Sciatic nerve (tissue), 2 donors: ENCODE data around the gene IFI6. TPM values are rescaled to one million over a fixed set of nuclear protein-coding genes. Genes with fewer than 3 reads are reported as not detected.
"Not testable (repeated sequence)": the region's sequence is repeated elsewhere in the genome, so short reads cannot be mapped to it uniquely, and the experiment has no call there.

Source experiments
- ATAC-seq: fragments of 200-7000 bp; cut with Tn5 transposase; one replicate; pipeline ENCODE4 v1.9.1; 2020; ENCODE audit warnings: mild to moderate bottlenecking, moderate library complexity
- DNase-seq: peaks from one replicate; pipeline ENCODE4 v3.0.0-alpha.2; 2020; ENCODE audit warnings: low spot score
- intact Hi-C: fragments of 100-400 bp; cut with DNase I; formaldehyde crosslinking; loops from one replicate; pipeline ENCODE4 v1.14.2; 2022
- total RNA-seq: library from RNA; stranded (reverse); fragmentation: NEBNext Ultra II Directional; extraction: Animal tissue kit (Norgen Biotek cat#: 25700); gene quantifications from one replicate; pipeline ENCODE4 v1.2.1, GENCODE V29; 2021
- donor health status: DM: no; HTN: no; CAD: no.
- donor health status: DM: no; HTN: no; CAD: no.

Gene IFI6
- total RNA-seq, 1 donor from 2014 or later: 45.9 TPM

GRCh38 chr1:27658951-27659496, 13.0 kb downstream of the IFI6 start:
- ATAC-seq (no peak), DNase-seq (no peak)
- intact Hi-C loops: no loop called here

- ATAC-seq (peak; percentile 47), DNase-seq (no peak)
- intact Hi-C loops: no loop called here
Observed at GRCh38 chr1:27656157-27656893, 15.7 kb downstream of the IFI6 start.

- no peak for ATAC-seq
Observed at GRCh38 chr1:27655151-27655937, 16.6 kb downstream of the IFI6 start.

DNA sequence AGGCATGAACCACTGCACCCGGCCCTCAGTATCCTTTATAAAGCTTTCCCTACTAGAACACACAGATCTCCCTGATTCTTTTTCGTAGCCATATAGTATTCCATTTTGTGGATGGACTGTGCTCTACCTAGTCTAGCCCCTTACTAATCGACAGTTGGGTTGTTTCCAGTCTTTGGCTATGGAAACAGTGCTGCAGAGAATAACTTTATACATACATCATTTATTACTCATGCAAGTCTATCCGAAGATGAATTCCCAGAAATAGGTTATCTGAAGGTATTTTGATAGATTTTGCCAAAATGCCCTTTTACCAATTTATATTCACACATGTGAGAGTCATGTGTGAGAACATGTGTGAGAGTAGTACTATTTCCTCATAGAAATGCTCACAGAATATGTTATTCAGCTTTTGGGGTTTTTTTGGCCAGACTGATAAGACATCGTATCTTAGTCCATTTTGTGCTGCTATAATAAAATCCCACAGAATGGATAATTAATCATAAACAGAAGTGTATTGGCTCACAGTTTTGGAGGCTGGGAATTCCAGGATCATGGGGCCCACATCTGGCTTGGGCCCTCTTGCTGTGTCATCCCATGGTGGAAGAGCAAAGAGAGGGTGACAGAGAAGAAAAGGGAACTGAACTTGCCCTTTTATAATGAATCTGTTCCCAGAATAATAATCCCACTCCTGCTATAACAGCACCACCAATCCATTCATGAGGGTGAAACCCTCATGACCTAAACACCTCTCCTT, 19.7 kb downstream of the IFI6 start:
- ATAC-seq: no peak
- intact Hi-C loops: no loop called here
- no peak for DNase-seq

More at GRCh38 chr1:27655151-27655937, 16.6 kb downstream of the IFI6 start:
- DNase-seq: no peak
- intact Hi-C loops: no loop called here

- no peak for DNase-seq
- intact Hi-C loops: no loop called here
- ATAC-seq: peak; percentile 54
Observed at GRCh38 chr1:27650539-27651175, 21.3 kb downstream of the IFI6 start.

DNA sequence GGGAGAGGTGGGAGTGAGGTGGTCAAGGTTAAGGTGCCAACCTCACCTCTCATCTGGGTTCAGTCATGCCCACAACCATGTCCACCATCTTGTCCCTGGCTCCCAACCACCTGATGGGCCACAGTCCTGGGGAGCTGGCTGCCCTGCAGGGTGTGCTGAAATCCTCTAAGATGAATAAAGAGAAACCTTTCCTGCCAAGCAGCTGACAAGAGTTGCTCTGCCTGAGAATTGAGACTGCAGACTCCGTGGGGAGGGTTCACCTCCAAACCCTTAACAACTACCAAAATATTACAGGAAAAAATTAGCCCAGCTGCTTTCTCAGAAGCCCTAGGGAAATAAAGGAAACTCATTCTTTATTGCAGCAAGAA, 21.8 kb downstream of the IFI6 start:
- ATAC-seq (no peak), DNase-seq (no peak)
- intact Hi-C loops: no loop called here

GRCh38 chr1:27649306-27649635, 22.7 kb downstream of the IFI6 start:
- DNase-seq: no peak
- ATAC-seq: no peak
- intact Hi-C loops: no loop called here

- intact Hi-C loops: no loop called here
- no peak for DNase-seq
- ATAC-seq: no peak
Observed at GRCh38 chr1:27648602-27649305, 23.2 kb downstream of the IFI6 start.

- ATAC-seq: no peak
- DNase-seq: no peak
- intact Hi-C loops: no loop called here
Observed at GRCh38 chr1:27647328-27647727, 24.7 kb downstream of the IFI6 start.

DNA sequence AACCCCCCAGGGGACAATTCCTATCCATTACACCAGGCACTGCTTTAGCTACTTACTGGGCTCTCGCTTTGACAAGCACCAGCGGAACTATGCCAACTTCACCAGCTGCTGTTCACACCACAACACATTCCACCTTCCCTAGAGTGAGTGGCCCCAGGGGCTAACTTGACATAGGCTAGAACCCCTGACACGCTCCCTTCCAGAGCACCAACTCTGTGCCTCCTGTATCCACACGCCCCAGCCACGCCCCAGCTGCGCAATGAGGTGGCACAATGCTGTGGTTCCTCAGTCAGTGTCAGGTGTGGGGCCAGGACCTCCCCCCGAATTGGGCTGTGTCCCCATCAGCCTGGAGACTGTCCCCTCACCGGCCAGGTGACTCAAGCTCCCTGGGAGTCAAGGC, 25.3 kb downstream of the IFI6 start:
- intact Hi-C loops: no loop called here
- no peak for DNase-seq
- no peak for ATAC-seq

- DNase-seq: no peak
- ATAC-seq: no peak
- intact Hi-C loops: no loop called here
Observed at GRCh38 chr1:27645071-27645415, 26.9 kb downstream of the IFI6 start.

DNA sequence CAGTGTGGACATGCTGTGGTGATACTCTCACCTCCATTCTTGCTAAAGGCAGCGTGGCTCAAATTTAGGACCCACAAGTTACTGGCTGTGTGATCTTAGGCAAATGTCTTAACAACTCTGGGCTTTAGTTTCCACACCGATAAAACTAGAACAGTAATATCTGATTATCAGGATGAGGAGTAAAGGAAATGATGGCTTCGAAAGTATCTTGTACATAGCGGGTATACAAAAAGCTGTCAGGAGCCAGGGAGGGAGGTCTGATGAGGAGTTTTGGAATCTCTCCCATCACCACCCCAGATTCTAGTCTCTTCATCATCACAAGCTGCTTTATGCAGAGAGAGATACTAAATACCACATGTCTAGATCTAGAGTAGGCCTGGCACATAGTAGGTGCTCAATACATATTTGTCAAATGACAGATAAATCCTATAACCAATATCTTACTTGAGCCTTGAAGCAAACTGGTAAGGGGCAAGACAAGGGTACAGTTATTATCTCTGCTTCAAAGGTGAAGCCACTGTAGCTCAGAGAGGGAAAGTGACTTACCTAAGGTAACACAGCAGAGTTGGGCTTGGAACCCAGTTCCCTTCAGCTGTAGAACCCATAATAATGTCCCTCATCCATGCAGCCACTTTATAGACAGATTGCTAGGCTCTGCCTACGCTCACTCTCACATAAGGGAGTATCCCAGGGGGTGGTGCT, 27.5 kb downstream of the IFI6 start:
- DNase-seq (no peak), ATAC-seq (no peak)
- intact Hi-C loops: no loop called here

DNA sequence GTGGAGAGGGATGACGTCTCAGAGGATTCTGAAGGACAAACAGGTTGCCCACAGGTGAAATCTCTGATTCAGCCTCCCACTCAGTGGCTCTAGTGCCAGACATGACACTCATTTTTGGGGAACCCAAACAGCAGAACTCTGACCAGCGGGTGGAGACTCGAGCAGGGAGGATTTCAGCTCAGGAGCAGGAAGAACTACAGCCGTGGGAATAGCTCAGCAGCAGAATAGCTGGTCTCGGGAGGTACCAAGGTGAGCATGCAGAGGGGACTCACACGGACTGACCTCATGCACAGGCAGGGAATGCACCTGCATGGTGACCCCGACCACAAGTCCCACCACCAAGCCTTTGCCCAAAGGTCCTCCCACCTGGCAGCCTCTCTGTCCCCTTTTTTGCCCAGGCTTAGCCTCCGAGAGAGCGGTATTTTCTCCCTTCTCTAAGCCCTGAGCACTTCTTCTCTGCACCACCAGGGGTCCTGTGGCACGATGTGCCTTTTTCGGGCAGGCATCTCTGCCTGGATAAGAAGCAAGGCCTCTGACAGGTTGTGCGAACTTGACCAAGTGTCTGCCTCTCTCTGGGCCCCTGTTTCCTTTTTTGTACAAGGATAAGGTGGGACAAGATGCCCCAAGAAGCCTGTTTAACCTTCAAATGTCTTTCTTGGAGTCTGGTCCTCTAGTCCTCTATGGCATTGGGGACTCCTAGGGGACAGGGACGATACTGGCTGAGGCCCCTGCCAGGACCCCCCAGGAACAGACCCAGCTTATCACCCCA, 28.2 kb downstream of the IFI6 start:
- peak; percentile 74 for DNase-seq
- peak; percentile 73 for ATAC-seq
- intact Hi-C loops: no loop called here

- ATAC-seq, DNase-seq, intact Hi-C loops: not testable (repeated sequence)
Observed at GRCh38 chr1:27640514-27640913, 31.5 kb downstream of the IFI6 start.

- no peak for ATAC-seq
- no peak for DNase-seq
- intact Hi-C loops: no loop called here
Observed at GRCh38 chr1:27638805-27639204, 33.2 kb downstream of the IFI6 start.

DNA sequence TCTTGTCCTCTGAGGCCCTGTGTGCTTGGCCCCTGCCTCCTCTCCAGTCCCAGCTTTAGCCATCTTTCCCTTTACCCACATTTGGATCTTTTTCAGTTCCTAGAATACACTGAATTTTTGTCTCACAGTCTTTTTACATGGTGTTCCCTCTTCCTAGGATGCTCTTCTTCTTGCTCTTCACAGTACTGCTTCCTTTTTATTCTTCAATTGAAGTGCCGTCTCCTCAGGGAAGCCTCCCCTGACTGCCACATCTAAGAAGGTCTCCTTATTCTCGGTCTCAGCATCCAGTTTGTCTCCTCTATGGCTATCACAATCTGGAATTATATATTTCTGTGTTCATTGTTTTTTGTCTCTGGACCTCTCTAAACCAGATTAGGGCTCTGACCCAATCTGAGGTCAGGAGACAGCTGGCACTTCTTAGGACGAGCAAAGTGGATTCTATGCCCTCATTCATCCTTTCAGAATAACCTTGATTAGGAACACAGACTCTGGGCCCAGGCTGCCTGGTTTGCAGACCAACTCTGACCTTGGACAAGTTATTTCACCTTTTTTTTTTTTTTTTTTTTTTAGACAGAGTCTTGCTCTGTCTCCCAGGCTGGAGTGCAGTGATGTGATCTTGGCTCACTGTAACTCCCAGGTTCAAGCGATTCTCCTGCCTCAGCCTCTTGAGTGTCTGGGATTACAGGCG, 33.8 kb downstream of the IFI6 start:
- no peak for ATAC-seq
- DNase-seq: no peak
- intact Hi-C loops: no loop called here
